Stimulated activated CD8-positive, alpha-beta memory T cell treated with anti-CD3 and anti-CD28 coated beads, Interleukin-15, amount 100 ng/mL, for 4 hours (primary cell): ENCODE results near the gene ESRRB.

Source experiments
- DNase-seq, 2 donors: peaks; one replicate each; pipeline ENCODE4 v3.0.0-alpha.2; 2020; ENCODE audit warnings: low read depth in 2 of 2

Gene ESRRB

DNA sequence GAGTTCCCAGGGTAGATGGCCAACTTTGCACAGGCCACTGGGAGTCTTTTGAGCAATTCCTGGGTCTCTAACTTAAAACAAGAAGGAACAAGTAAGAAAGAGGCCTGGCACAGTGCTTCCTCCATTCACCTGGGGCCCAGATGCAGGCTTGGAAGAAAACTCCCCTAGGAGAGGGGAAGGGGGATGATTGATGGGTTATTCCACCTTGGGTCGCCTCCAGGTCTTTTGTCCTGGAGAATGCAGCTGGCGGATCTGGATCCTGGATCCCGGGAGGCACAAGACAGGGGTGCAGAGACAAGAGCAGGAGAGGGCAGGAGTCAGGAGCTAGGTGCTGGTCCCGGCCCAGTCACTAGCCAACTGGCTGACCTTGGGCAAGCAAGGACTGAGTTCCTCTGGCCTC, 74.5 kb downstream of the ESRRB start:
- DNase-seq, result no peak

DNA sequence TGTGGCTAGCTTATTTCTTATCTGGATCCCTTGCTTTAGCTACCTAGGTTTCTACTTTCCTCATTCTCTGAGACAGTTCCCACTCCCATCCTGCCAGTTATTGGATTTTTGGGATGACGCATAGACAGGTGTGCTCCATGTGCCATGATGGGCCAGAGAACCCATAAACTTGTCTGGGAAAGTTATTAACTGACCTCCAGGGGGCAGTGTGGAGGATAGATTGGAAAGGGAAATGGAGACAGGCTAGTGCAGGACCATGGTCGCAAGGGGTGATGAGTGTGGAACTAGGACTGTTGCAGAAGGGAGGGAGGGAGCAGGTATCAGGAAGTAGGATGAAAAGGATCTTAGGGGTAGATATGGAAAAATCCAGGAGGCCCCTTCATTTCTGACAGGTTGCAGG, 80.3 kb downstream of the ESRRB start:
- DNase-seq, result no peak

DNA sequence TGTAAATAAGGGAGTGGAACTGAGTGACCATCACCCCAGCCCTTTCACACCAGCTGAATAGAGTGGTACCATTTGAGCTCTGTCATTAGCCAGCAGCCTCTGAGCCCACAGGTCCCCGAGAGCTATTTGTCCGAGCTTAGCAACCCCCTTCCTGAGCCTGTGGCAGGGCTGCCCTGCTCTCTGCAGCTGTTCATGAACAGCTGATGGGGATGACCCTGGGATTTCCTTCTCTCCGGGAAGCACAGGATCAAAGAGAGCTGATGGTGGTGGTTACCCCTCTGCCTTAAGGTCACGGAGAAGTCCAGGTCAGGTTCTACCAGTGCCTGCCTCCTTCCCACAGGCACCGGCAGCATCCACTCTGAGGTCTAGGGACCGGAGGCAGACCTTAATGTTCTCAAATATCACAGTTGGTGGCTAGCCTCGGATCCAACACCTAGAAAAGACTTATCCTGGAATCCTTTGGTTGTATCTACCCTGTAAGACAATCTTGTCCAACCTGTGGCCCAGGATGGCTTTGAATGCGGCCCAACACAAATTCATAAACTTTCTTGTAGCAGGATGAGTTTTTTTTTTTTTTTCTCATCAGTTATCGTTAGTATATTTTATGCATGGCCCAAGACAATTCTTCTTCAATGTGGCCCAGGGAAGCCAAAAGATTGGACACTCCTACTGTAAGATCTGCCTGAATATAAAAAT, 81.1 kb downstream of the ESRRB start:
- DNase-seq, result no peak

DNA sequence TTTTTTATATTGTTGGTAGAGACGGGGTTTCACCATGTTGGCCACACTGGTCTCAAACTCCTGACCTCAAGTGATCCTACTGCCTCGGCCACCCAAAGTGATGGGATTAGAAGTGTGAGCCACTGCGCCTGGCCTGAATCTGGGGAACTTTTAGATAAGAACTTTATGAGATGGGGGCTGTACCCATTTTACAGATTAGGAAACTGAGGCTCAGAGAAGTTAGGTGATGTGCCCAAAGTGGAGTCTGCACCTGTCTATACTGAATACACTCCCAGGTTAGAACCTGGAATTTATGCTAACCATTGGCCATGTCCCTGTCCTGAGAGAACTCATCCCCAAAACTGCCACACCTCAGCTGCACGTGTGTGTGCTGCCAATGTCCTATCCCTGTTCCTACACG, 81.9 kb downstream of the ESRRB start:
- DNase-seq, result no peak

DNA sequence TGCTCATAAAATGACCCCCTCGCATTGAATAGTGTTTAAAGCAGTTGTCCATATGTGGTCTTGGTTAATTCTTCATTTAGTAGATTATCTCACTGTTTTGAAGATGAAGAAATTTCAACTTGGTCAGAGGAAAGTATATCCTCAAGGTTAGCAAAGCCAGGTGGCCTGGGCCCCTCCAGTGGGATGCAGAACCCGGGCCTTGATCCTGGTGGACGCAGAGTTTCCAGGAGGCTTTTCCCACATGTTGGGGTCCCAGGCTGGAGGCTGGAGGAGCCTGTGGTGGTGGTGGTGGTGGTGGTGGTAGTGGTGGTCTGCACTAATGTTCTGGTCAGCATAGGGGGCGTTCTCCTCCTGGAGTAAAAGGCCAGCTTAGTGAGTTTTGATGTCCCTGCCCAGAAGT, 85.9 kb downstream of the ESRRB start:
- DNase-seq, result no peak

DNA sequence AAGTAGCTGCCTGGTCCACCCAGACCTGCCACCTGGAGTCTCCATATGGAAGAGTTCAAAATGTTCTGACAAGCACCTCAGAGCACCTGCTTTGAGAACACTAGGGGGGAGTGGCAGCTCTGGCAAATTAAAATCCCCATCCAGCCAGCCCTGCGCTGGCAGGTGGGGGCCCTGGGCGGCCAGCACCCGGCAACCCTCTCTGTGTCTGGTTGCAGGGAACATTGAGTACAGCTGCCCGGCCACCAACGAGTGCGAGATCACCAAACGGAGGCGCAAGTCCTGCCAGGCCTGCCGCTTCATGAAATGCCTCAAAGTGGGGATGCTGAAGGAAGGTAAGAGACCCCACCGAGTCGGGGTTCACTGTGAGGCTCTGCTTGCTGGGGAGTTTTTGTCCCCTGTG, 86.4 kb downstream of the ESRRB start:
- DNase-seq, result no peak

DNA sequence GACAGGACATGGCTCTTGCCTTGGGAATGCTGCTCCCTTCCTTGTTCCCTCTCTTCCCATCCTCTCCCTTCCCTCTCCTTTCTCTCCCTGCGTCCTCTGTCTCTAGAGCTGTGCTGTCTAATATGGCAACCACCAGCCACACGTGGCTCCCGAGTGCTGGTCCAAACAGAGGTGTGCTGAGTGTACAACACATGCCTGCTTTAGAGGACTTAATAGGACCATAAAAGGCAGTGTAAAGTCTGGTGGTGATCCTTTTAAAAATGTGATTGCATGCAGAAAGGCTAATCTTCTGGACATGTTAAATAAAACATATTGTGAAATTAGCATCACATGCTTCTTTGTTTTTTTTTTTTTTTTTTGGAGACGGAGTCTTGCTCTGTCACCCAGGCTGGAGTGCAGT, 87.2 kb downstream of the ESRRB start:
- no peak for DNase-seq

DNA sequence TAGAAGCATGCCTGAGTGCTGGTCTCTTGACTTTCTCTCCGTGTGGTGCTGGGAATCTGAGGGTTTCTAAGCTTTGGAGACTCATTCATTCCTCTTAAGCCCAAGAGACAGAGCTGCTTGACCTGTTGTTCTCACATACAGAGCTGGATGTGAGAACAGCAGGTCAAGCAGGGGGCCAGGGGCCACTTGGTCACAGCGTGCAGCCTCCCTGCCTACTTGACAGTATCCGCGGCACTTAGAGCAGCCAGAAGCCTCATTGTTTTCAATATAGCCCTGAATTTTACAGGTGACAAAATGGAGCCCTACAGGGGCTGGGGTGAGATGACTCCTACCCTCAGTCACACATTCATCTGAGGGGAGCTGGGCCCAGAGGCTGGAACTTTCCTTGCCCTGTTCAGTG, 88.9 kb downstream of the ESRRB start:
- DNase-seq, result no peak

DNA sequence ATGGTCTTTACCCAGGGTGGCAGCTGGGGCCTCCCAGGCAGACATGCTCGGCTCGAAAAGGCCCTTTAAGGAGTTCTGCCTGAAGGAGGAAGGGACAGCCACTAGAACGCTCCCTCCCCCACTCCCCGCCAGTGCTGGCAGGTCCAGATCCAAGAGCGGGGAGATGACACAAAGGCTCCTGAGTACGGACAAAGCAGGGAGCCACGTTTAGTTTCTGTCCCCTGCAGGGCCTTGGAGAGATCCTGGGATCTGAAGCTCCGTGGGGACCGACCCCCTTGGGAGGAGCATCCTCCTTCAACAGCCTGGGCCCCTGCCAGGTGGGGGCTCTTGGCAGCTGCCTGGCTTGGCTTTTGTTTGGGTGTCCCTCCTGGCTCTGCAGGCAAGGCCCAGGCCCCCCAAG, 89.7 kb downstream of the ESRRB start:
- no peak for DNase-seq

DNA sequence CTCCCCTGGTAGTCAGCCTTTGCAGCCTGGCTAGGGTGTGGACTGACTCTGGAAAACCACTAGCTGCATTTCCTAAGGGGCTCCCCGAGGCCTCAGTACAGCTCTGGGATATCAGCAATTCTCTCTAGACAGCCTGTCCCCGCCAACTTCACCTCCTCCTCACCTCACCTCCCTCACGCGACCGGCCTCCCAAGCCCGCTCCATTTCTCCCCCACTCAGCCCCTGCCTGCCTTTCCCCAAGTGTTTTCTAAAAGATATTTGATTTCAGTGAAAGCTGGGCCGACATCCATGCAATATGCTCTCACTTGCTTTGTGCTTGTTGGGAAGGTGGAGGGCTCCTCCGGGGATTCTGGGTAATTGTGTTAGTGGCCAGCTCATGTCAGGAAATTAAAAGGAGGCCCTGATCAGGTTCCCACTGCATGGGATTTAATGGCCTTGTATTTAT, 91.8 kb downstream of the ESRRB start:
- DNase-seq, result no peak

DNA sequence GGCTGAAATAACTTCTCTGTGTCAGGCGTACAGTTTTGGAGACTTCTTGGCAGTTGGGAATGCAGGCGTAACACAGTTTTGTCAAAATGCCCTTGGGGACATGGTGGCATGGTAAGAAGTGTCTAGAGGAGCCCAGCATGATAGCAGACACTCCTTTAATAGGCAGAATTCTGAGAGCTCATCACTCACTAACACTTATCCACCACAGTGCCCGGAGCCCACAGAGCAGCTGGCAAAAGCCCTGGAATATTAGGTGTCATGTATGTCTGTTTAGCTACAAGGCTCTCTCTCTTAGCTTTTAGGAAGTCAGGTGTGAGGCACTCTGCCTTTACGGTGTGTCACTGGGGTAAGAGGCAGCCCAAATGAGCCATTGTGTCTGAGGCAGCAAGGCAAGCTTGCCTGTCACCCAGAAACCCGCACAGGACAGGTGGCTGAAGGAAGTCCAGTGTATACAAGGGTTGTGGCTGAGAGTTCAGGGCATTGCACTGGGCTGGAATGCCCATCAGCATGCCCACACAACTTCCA, 96.3 kb downstream of the ESRRB start:
- no peak for DNase-seq

DNA sequence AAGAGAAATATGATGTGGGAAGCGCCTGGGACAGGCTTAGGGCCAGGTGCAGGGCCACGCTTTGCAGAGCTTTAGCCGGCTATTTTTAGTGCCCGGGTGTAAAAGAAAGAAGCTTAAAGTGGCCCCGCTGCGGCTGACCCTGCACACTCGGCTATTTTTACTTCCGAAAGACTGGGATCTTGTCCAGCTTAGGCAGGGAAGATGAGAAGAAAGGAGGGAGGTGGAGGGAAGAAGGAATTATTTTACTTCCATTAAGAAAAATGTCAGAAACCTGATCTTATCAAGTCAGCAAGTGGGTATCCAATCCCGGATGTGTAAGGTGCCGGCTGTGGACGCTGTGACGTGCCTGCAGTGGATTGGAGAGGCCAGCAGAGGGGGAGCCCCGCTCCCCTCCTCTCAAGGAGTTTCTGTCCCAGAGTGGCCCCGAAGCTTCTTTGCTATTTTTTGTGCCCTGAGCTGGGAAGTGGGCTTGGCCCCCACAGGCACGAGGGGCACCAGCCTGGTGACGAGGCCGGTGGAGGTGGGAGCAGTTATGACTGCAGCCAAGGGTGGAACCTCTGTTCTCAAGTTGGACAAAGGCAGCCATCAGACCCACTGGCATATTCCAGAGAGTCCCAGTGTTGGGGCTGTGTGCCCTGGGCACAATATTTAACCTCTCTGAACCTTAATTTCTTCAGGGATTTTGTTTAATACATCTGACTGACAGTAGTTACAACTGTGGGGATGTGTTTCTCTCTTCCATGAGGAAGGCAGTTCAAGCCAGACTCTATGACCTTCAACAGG, 97.7 kb downstream of the ESRRB start:
- no peak for DNase-seq

DNA sequence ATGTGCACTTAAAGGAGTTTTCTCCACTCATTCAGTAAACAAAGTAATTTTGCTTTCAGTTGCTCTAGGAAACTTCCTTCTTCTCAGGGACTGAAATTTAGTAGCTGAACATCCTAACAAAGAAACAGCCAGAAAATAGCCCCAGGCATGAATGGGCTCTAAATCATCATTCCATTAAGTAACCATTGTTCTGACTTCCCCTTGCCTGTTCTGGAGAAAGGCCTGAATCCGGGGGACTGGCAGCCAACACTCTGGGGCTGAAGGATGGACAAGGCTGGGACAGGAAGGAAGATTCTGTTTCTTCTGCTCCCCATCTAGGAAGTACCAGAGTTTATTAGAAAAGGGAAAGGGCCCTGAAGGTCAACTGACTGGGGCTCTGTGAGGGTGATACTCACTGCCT, 104.5 kb downstream of the ESRRB start:
- DNase-seq, result no peak

DNA sequence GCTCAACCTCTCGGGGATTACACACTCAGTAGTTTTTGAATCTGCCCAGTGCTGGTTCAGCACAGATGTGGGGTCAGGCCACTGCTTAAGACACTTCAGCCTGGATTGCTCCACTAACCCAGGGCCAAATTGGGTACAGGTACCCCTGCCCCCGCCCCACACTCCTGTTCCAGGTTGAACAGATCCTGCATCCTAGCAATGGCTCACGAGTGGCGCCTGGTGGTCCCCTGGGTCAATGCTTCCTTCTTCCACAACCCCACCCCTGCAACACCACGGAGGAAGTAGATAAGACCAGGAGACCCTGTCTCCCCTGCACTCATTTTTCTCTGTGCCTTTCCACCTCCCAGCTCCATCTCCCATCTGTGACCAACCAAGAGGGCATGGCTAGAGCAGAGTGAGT, 108.4 kb downstream of the ESRRB start:
- DNase-seq, result no peak

DNA sequence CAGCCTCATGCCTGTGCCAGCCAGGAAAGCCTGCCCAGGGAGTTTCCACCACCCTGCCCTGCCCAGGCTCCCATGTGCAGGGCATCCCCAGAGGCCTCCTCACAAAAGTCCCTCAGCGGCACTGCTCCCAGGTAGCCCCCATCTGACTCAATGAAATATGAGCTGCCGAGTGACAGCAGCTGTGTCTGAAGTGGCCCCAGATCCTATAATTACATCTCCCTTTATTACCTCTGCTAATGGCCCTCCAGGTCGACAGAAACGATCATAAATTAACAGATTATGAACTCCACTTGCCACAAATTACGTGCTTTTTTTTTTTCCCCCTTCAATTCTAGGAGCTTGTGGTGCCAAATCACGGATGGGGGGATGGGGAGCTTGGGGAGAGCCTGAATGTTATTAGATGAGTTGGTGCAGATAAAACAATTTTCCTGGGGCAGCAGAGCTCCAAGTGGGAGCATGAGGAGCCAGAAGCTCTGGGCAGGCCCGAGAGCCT, 110.4 kb downstream of the ESRRB start:
- DNase-seq, result no peak

DNA sequence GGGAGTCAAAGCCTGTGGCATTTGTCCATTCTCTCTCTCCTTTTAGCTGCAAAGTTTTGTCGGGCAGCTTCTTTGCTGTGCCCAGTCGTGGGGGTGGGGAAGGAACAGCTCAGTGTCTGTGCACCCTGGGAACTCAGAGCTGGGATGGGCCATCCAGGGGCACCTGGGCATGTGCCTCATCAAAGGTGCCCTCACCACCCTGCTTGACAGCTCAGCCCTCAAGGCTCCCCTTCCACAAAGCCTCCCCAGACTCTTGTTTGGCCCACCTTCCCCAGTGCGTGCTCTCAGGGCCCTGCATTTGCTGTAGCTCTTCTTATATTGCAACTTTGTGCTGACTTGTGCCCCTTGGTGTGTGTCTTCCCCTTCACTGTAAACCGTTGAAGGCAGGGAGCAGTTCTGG, 112.6 kb downstream of the ESRRB start:
- DNase-seq, result no peak

DNA sequence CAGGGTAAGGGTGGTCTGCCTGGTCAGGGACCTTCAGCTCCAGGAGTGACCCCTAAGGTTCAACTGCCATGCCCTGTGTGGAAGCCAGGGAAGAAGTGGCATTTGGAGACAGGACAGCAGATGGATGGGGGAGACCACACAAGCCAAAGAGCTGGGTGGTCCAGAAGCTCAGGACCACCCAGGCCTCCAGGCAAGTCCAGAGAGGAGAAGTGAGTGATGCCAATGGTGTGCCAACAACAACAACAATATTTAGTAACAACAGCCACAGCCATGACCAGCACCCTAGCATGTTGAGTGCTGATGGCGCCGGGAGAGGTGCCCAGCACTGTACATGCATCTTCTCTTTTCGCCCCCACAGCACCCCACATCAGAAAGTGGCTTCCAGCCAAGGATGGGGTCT, 113.7 kb downstream of the ESRRB start:
- no peak for DNase-seq

DNA sequence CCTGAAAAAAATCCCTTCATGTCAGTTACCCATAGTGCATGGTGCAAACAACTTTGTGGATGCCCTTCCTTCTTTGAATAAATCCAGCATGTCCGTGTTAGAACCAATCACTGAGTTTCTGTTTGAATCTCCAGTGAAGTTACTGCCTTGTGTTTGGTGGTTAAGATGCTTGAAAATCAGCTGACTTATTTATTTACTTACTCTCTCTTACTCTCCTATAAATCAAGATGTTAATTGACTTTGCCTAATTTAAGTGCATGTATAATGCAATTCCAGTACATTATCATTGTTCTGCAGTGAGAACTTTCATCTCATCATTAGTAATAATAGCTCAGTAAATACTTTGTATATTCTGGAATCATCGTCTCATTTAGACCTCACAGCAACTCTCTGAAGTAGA, 114.2 kb downstream of the ESRRB start:
- DNase-seq, result no peak

DNA sequence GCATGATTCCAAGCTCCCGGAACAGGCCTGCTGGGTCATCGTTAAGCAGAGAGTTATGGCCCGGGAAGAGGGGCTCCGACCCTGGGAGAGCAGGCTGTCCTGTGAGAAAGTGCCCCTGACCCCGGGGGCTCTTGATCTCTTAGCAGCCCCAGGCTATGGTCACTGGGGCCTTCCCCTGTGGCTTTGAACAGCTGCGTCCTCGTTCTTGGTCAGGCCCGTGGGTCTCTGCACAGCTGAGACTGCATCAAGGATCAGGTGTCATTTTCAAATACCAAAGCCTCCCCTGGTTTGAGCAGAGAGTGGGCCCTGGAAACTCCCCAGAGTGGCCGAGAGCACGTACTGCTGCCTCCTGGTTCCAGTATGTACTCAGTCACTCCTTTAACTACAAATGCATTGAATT, 114.8 kb downstream of the ESRRB start:
- DNase-seq, result no peak

DNA sequence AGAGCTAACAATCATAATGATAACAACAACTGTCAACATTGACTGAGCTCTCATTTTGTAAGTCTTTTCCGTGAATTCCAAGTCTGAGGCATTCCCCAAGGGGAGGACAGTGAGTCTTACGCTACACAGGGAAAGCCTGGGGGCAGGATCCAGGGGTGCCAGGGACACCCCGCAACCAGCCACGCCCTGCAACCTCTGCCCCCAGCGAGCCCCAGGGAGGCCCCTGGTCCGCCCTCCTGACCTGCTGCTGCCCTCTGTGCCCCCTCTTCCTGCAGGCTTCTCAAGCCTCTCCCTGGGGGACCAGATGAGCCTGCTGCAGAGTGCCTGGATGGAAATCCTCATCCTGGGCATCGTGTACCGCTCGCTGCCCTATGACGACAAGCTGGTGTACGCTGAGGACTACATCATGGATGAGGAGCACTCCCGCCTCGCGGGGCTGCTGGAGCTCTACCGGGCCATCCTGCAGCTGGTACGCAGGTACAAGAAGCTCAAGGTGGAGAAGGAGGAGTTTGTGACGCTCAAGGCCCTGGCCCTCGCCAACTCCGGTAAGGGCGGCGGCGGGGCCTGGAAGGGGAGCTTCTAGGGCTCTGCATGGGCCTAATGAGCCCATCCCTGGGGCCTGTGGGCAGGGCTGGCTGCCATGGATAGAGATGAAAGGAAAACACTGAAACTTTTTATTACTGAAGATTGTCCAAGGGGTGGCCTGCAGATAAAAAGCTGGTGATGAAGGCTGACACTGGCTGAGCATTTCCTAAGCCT, 115.4 kb downstream of the ESRRB start:
- no peak for DNase-seq

DNA sequence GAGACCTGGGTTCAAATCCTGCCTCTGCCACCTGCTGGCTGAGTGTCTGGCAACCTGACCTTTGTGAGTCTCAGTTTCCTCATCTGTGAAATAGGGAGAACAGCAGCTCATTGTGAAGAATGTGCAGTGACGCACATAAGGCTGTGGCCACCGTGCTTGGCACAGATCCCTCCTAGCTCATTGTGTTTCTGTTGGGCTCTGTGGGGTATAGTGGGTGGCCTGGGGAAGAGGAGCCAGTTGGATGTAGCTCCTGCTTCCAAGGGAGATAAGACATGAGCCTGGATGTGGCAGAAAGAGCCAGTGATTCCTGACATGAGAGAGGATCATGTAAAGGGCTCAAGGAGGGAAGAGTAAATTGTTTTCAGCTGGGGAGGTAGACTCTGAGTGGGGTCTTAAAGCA, 120.0 kb downstream of the ESRRB start:
- no peak for DNase-seq

DNA sequence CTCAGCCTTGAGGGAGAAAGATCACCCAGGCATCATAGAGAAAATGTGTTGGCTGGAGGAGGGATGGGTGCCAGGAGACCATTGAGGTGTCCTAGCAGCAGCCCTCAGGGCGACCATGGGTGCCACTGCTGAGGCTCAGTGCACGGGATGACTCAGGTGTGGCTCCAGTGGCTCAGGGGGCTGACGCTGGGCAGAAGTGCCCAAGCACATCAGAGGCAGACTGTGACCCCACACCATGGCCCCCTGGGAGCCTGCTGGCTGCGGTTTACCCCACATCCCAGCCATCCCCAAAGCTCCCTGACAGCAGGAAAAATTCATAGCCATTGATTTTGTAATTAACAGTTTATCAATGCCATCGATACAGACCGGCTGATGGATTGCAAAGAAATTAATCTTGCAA, 120.7 kb downstream of the ESRRB start:
- no peak for DNase-seq
